ENCODE measurements around the gene TAOK1.

- TF ChIP-seq POLR2A (IDR thresholded peaks at IDR 0.05) (no peak), CTCF (IDR thresholded peaks at IDR 0.05) (no peak)
Measured at GRCh38 chr17:29505836-29506235, 115.7 kb downstream of the TAOK1 start.
